AG09319 (cell line): ENCODE data around the gene ADGRL1.
"Not testable (repeated sequence)": the region's sequence is repeated elsewhere in the genome, so short reads cannot be mapped to it uniquely, and the experiment has no call there.

Experiments
- DNase-seq: peaks from one replicate; pipeline ENCODE4 v3.0.0-alpha.2; 2010; ENCODE audit warnings: low read depth; ENCODE audit errors: extremely low read depth
- CTCF ChIP-seq: IDR thresholded peaks from 2 replicates; pipeline ENCODE4 v1.5.1; 2011; ENCODE audit warnings: low read depth, mild to moderate bottlenecking, inconsistent platforms, low read length, moderate library complexity

ADGRL1 gene

GRCh38 chr19:14196105-14196504, 9.9 kb downstream of the ADGRL1 start:
- not testable (repeated sequence) for DNase-seq
- peak; percentile 61 for TF ChIP-seq CTCF

- not testable (repeated sequence) for DNase-seq
These were observed 10.8 kb downstream of the ADGRL1 start for GRCh38 chr19:14195216-14195615.

GRCh38 chr19:14189415-14189814, 16.6 kb downstream of the ADGRL1 start:
- no peak for TF ChIP-seq CTCF
- DNase-seq, result no peak

- not testable (repeated sequence) for DNase-seq
These were observed 17.9 kb downstream of the ADGRL1 start for GRCh38 chr19:14188086-14188485.

- DNase-seq, result no peak
- no peak for TF ChIP-seq CTCF
These were observed 18.4 kb downstream of the ADGRL1 start for GRCh38 chr19:14187561-14187960.

GRCh38 chr19:14186684-14187083, 19.3 kb downstream of the ADGRL1 start:
- DNase-seq, result not testable (repeated sequence)

- DNase-seq, result not testable (repeated sequence)
These were observed 20.3 kb downstream of the ADGRL1 start for GRCh38 chr19:14185691-14186090.

- DNase-seq, result no peak
- TF ChIP-seq CTCF, result no peak
These were observed 20.8 kb downstream of the ADGRL1 start for GRCh38 chr19:14185158-14185557.

- TF ChIP-seq CTCF, result no peak
- DNase-seq, result no peak
These were observed 22.1 kb downstream of the ADGRL1 start for GRCh38 chr19:14183741-14184350.

- DNase-seq, result no peak
- no peak for TF ChIP-seq CTCF
These were observed 23.5 kb downstream of the ADGRL1 start for GRCh38 chr19:14182476-14182875.
